Mesenchymal stem cell (in vitro differentiated cells and primary cell): ENCODE results near the gene L3HYPDH.

Experiments used
- DNase-seq: peaks from one replicate; pipeline ENCODE4 v3.0.0-alpha.2; 2013
- H2AFZ ChIP-seq: one replicate; pipeline ENCODE4 v1.6.1; 2013; ENCODE audit warnings: low read depth, mild to moderate bottlenecking, control low read depth, inconsistent platforms, low read length, moderate library complexity
- H2AK5ac ChIP-seq: 2 replicates; pipeline ENCODE4 v1.6.1; 2013; ENCODE audit warnings: low read length, moderate library complexity, mild to moderate bottlenecking, inconsistent platforms; ENCODE audit not compliant: severe bottlenecking
- H2BK120ac ChIP-seq: one replicate; pipeline ENCODE4 v1.6.1; 2013; ENCODE audit warnings: low read depth, mild to moderate bottlenecking, inconsistent platforms, low read length, moderate library complexity
- H2BK12ac ChIP-seq, 2 experiments: one replicate each; pipeline ENCODE4 v1.6.1; 2013; ENCODE audit warnings: inconsistent platforms in 2 of 2, low read length in 2 of 2, mild to moderate bottlenecking in 2 of 2, moderate library complexity in 2 of 2, control low read depth in 1 of 2
- H2BK15ac ChIP-seq: one replicate; pipeline ENCODE4 v1.6.1; 2013; ENCODE audit warnings: mild to moderate bottlenecking, low read depth, inconsistent platforms; ENCODE audit not compliant: poor library complexity, severe bottlenecking
- H2BK5ac ChIP-seq: 2 replicates; pipeline ENCODE4 v1.6.1; 2013; ENCODE audit warnings: low read depth, mild to moderate bottlenecking, low read length, control low read depth, inconsistent platforms; ENCODE audit not compliant: poor library complexity, severe bottlenecking
- H3K14ac ChIP-seq, 2 experiments: one replicate each; pipeline ENCODE4 v1.6.1; 2013; ENCODE audit warnings: inconsistent platforms in 2 of 2, low read length in 2 of 2, control low read depth in 1 of 2, mild to moderate bottlenecking in 1 of 2, moderate library complexity in 1 of 2
- H3K18ac ChIP-seq, 2 experiments: one replicate each; pipeline ENCODE4 v1.6.1; 2013; ENCODE audit warnings: inconsistent platforms in 2 of 2, low read length in 2 of 2, control low read depth in 1 of 2, low read depth in 1 of 2, mild to moderate bottlenecking in 1 of 2
- H3K23ac ChIP-seq, 2 experiments: one replicate each; pipeline ENCODE4 v1.6.1; 2013; ENCODE audit warnings: inconsistent platforms in 2 of 2, low read length in 2 of 2, mild to moderate bottlenecking in 2 of 2, moderate library complexity in 2 of 2, control low read depth in 1 of 2
- H3K27ac ChIP-seq: 2 replicates; pipeline ENCODE4 v1.5.1; 2013; ENCODE audit warnings: mild to moderate bottlenecking, moderate library complexity, low read length, control low read depth, inconsistent platforms; ENCODE audit not compliant: poor library complexity, severe bottlenecking
- H3K27me3 ChIP-seq, 2 experiments: 2 replicates each; pipeline versions ENCODE4 v1.6.1 to v1.7.0; 2013; ENCODE audit warnings: low read length in 2 of 2, mild to moderate bottlenecking in 2 of 2, moderate library complexity in 2 of 2, control low read depth in 1 of 2, inconsistent platforms in 1 of 2; ENCODE audit not compliant: control insufficient read depth in 1 of 2, insufficient read depth in 1 of 2
- H3K36me3 ChIP-seq, 2 experiments: 2 replicates each; pipeline versions ENCODE4 v1.6.1 to v1.7.0; 2013; ENCODE audit warnings: low read length in 2 of 2, control low read depth in 1 of 2, inconsistent platforms in 1 of 2, low read depth in 1 of 2, mild to moderate bottlenecking in 1 of 2; ENCODE audit not compliant: insufficient read depth in 2 of 2, control insufficient read depth in 1 of 2
- H3K4ac ChIP-seq, 2 experiments: one replicate each; pipeline ENCODE4 v1.6.1; 2013; ENCODE audit warnings: inconsistent platforms in 2 of 2, low read length in 2 of 2, mild to moderate bottlenecking in 2 of 2, moderate library complexity in 2 of 2, control low read depth in 1 of 2, low read depth in 1 of 2
- H3K4me1 ChIP-seq: 2 replicates; pipeline ENCODE4 v1.6.1; 2013; ENCODE audit warnings: low read depth, low read length, control low read depth; ENCODE audit not compliant: control insufficient read depth, insufficient read depth
- H3K4me2 ChIP-seq: 2 replicates; pipeline ENCODE4 v1.6.1; 2013; ENCODE audit warnings: low read length, mild to moderate bottlenecking, inconsistent platforms; ENCODE audit not compliant: poor library complexity, severe bottlenecking
- H3K4me3 ChIP-seq, 2 experiments: 2 replicates each; pipeline versions ENCODE4 v1.5.1 to v1.7.0; 2013; ENCODE audit warnings: low read length in 2 of 2, mild to moderate bottlenecking in 2 of 2, control low read depth in 1 of 2, low read depth in 1 of 2; ENCODE audit not compliant: insufficient read depth in 1 of 2
- H3K79me1 ChIP-seq: replicated peaks from 2 replicates; pipeline ENCODE4 v1.6.1; 2013; ENCODE audit warnings: mild to moderate bottlenecking, control low read depth, low read length, inconsistent platforms; ENCODE audit not compliant: poor library complexity, severe bottlenecking
- H3K9ac ChIP-seq: 2 replicates; pipeline ENCODE4 v1.7.0; 2013; ENCODE audit warnings: mild to moderate bottlenecking, low read length, moderate library complexity
- H3K9me3 ChIP-seq: 2 replicates; pipeline ENCODE4 v1.7.0; 2013; ENCODE audit warnings: mild to moderate bottlenecking, low read length; ENCODE audit not compliant: control insufficient read depth
- H4K8ac ChIP-seq: one replicate; pipeline ENCODE4 v1.6.1; 2013; ENCODE audit warnings: inconsistent platforms, mild to moderate bottlenecking, low read length, moderate library complexity
- H4K91ac ChIP-seq: one replicate; pipeline ENCODE4 v1.6.1; 2013; ENCODE audit warnings: mild to moderate bottlenecking, low read length, inconsistent platforms
- WGBS: methylation state at CpG from one replicate; pipeline ENCODE4 v1.1.7; 2013; ENCODE audit warnings: mixed read lengths; 5-methylcytosine and 5-hydroxymethylcytosine counted together

The L3HYPDH gene

GRCh38 chr14:59520224-59520623 is 36.0 kb upstream of the L3HYPDH start:
- no peak overlapping the region for H3K27ac ChIP-seq
- WGBS: no CpG with 5 or more reads among the region's 3 CpGs

GRCh38 chr14:59511916-59512575 is 27.8 kb upstream of the L3HYPDH start:
- no peak overlapping the region for H4K8ac ChIP-seq
- no peak overlapping the region for H3K23ac ChIP-seq
- H3K27ac ChIP-seq: no peak overlapping the region
- no peaks in the 10 kb centered on the region for H3K27me3 ChIP-seq
- H3K79me1 ChIP-seq: no peaks in the 10 kb centered on the region
- H3K4me3 ChIP-seq: no peak overlapping the region
- H3K18ac ChIP-seq: peak overlapping the region in 1 of 2 experiments; percentile 33
- H2AFZ ChIP-seq: no peak overlapping the region
- no peaks in the 10 kb centered on the region for H3K9me3 ChIP-seq
- H3K4ac ChIP-seq: no peak overlapping the region
- H3K4me1 ChIP-seq: peaks cover 3% of the 10 kb centered on the region
- no peaks in the 10 kb centered on the region for H3K36me3 ChIP-seq
- no peak overlapping the region for H2BK15ac ChIP-seq
- WGBS: 73% methylated on average over 4 of the region's 4 CpGs
- no peak overlapping the region for H2BK12ac ChIP-seq
- no peak overlapping the region for H2AK5ac ChIP-seq
- H3K4me2 ChIP-seq: no peak overlapping the region
- no peak for DNase-seq
- no peak overlapping the region for H2BK120ac ChIP-seq
- H3K14ac ChIP-seq: no peak overlapping the region
- H4K91ac ChIP-seq: no peak overlapping the region
- no peak overlapping the region for H2BK5ac ChIP-seq
- no peak overlapping the region for H3K9ac ChIP-seq

More at GRCh38 chr14:59520224-59520623, 36.0 kb upstream of the L3HYPDH start:
- H2BK120ac ChIP-seq: no peak overlapping the region
- H3K18ac ChIP-seq: no peak overlapping the region
- no peak for DNase-seq
- no peak overlapping the region for H2BK12ac ChIP-seq
- H3K27me3 ChIP-seq: peaks cover 4 to 9% of the 10 kb centered on the region in 2 experiments
- no peak overlapping the region for H3K4me2 ChIP-seq
- H2AK5ac ChIP-seq: no peak overlapping the region
- H3K4ac ChIP-seq: no peak overlapping the region
- H2AFZ ChIP-seq: no peak overlapping the region
- no peak overlapping the region for H3K9ac ChIP-seq
- no peaks in the 10 kb centered on the region for H3K36me3 ChIP-seq
- H3K9me3 ChIP-seq: no peaks in the 10 kb centered on the region
- no peak overlapping the region for H3K23ac ChIP-seq
- H3K4me1 ChIP-seq: no peaks in the 10 kb centered on the region
- no peaks in the 10 kb centered on the region for H3K79me1 ChIP-seq
- no peak overlapping the region for H3K4me3 ChIP-seq
- H4K91ac ChIP-seq: no peak overlapping the region
- no peak overlapping the region for H2BK15ac ChIP-seq
- H2BK5ac ChIP-seq: no peak overlapping the region
- no peak overlapping the region for H4K8ac ChIP-seq
- no peak overlapping the region for H3K14ac ChIP-seq

GRCh38 chr14:59510966-59511365 is 26.8 kb upstream of the L3HYPDH start:
- Histone ChIP-seq H2BK15ac (no peak overlapping the region), H3K9me3 (no peaks in the 10 kb centered on the region), H3K23ac (no peak overlapping the region), H2BK120ac (no peak overlapping the region), H3K27me3 (no peaks in the 10 kb centered on the region), H3K79me1 (no peaks in the 10 kb centered on the region), H3K4me3 (no peak overlapping the region), H4K91ac (no peak overlapping the region), H3K18ac (no peak overlapping the region), H3K4ac (no peak overlapping the region), H3K36me3 (no peaks in the 10 kb centered on the region), H2BK12ac (no peak overlapping the region), H3K9ac (no peak overlapping the region), H3K4me2 (no peak overlapping the region), H4K8ac (no peak overlapping the region), H3K27ac (no peak overlapping the region), H2AFZ (no peak overlapping the region), H3K14ac (no peak overlapping the region), H2BK5ac (no peak overlapping the region), H3K4me1 (peaks cover 3% of the 10 kb centered on the region), H2AK5ac (no peak overlapping the region)
- no peak for DNase-seq
- 70% methylated on average over 2 of the region's 3 CpGs for WGBS

- no peak overlapping the region for H2AK5ac ChIP-seq
- no peak overlapping the region for H3K18ac ChIP-seq
- H3K4me1 ChIP-seq: peaks cover 3% of the 10 kb centered on the region
- no peak overlapping the region for H2BK120ac ChIP-seq
- H3K27me3 ChIP-seq: no peaks in the 10 kb centered on the region
- no peaks in the 10 kb centered on the region for H3K9me3 ChIP-seq
- no peak overlapping the region for H2BK15ac ChIP-seq
- 76% methylated on average over 1 of the region's 2 CpGs for WGBS
- no peak overlapping the region for H3K14ac ChIP-seq
- no peak overlapping the region for H2BK5ac ChIP-seq
- no peak overlapping the region for H2BK12ac ChIP-seq
- H4K8ac ChIP-seq: no peak overlapping the region
- H3K9ac ChIP-seq: no peak overlapping the region
- DNase-seq: no peak
- no peak overlapping the region for H3K23ac ChIP-seq
- H3K27ac ChIP-seq: no peak overlapping the region
- no peaks in the 10 kb centered on the region for H3K79me1 ChIP-seq
- peaks cover 0 to under 1% of the 10 kb centered on the region in 2 experiments for H3K36me3 ChIP-seq
- no peak overlapping the region for H3K4ac ChIP-seq
- H3K4me3 ChIP-seq: no peak overlapping the region
- H2AFZ ChIP-seq: no peak overlapping the region
- H3K4me2 ChIP-seq: no peak overlapping the region
- no peak overlapping the region for H4K91ac ChIP-seq
Measured at GRCh38 chr14:59510001-59510400, 25.8 kb upstream of the L3HYPDH start.
